HG02870 (cell line): ENCODE measurements around the gene CRYM.
"Not testable (repeated sequence)": the region's sequence is repeated elsewhere in the genome, so short reads cannot be mapped to it uniquely, and the experiment has no call there.

ENCODE experiments used
- ATAC-seq: cut with Tn5 transposase; IDR thresholded peaks from one replicate; pipeline ENCODE4 v1.9.1; 2021; ENCODE audit warnings: mild to moderate bottlenecking, moderate library complexity; ENCODE audit not compliant: unreplicated experiment

CRYM gene

DNA sequence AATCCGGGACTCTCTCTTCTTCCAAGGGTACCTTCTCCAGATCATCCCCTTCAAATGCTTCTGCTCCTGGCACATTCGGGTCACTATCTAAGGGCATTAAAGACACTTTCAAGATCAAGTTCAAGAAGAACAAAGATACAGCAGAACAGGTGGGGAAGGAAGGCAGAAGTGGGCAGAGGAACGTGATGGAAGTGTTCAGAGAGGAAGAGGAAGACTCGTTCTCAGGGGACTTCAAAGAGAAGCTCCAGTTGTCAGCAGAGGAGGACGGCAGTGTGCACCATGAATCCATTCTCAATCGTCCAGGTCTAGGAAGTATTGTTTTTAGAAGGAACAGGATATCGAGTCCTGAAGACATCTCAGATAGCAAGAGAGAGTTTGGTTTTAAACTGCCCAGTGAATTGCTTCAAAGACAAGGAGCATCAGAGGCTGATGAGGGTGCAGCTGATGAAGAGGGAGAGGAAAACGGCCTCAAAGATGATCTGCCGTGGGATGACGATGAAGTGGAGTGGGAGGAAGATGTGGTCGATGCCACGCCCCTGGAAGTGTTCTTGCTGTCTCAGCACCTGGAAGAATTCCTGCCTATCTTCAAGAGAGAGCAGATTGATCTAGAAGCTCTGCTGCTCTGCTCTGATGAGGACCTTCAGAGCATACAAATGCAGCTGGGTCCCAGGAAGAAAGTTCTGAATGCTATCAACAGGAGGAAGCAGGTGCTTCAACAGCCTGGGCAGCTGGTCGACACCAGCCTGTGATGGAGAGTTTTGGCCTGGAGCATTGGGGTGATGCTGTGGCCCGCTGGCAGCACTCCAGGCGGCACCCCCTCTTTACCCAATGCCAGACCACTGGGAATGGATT lies 27.8 kb downstream of the CRYM start:
- no peak for ATAC-seq

DNA sequence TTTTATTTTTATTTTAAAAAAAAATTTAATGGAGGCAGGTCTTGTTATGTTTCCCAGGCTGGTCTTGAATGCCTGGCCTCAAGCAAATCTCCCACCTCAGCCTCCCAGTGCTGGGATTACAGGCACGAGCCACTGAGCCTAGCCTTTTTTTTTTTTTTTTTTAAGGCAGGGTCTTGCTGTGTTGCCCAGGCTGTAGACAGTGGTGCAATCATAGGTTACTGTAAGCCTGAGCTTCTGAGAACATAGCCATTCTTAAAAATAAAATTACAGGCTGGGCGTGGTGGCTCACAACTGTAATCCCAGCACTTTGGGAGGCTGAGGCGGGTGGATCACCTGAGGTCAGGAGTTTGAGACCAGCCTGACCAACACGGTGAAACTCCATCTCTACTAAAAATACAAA lies 29.9 kb downstream of the CRYM start:
- ATAC-seq, result not testable (repeated sequence)

DNA sequence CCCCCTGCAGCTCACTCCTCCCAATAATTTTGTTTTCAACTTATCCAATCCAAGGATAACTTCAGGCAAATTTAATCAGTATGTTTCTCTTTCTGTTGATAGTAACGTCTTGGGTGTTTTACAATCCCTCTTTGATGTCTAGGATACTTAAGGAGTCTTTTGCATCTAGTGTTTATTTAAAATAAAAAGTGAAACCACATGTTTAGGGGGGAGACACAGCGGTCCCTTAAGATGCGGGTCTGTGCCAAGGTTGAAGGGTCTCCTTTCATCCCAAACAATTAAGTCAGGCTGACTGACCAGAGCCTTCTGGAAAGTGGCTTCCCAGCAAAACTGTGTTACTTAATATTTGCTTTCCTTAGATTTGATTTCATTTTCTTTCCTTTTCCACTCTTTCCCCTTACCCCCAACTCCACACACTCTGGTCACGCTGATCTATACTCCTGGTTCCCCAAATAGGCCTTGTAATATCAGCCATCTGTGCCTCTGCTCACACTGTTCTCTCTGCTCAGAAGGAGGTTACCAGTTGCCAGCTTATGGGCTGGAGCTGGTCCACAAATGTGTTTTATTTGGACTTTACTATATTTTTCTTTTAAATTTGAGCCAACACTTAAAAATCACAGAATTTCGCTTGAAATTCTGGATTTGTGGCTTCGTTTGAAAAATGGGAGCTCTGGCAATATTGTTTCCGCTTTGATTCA lies 33.4 kb downstream of the CRYM start:
- ATAC-seq, result no peak

DNA sequence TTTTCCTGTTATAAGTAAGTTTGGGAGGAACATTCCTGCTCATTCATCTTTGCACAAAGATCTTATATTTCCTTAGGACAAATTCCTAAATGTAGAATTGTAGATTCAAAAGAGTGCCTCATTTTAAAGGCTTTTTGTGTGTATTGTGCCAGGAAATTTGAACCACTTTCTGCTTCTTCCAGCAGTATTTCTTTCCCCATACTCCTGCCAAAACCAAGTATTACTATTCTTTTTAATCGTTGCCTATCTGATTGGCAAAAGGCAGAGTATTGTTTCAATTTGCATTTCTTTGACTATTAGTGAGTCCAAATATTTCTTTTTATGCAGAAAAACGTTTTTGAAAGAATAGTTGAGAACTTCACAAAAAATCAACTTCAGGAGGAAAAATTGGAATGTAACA lies 35.3 kb downstream of the CRYM start:
- ATAC-seq, result no peak

DNA sequence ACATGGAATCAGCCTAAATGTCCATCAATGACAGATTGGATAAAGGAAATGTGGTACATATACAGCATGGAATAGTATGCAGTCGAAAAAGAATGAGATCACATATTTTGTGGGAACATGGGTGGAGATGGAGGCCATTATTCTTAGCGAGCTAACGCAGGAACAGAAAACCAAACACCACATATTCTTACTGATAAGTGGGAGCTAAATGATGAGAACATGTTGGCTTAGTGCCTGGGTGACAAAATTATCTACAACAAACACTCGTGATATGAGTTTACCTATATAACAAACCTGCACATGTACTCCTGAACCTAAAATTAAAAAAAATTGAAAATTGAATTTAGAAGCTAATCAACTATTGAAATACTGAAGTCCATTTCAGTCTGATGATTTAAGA lies 38.4 kb downstream of the CRYM start:
- no peak for ATAC-seq

DNA sequence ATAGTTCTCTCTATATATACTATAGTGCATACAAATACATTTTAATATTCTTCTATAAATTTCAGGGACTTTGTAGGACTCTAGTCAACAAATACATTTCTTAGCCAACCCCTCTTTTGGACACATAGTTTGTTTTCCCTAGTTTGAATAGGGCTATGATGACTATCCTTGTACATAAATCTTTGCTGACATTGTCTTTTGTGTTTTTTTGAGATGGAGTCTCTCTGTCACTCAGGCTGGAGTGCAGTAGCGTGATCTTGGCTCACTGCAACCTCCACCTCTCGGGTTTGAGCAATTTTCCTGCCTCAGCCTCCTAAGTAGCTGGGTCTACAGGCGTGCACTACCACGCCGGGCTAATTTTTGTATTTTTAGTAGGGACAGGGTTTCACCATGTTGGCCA lies 41.3 kb downstream of the CRYM start:
- no peak for ATAC-seq

DNA sequence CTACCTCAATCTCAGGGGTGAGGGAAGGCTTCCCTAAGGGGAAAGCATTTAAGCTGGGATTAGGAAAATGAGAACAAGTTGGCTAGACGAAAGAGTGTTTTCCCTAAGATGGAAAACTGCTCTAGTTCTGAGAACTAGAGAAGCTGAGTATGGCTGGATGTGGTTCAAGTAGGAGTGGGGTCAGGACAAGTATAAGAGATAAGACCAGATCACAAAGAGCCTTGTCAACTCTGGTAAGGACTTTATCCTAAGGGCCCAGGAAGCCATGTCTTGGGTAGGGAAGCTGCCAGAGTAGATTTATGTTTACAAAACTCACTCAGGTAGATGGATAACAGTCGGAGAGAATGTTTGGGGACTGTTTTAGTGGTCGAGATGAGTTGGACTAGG lies 42.9 kb downstream of the CRYM start:
- no peak for ATAC-seq

DNA sequence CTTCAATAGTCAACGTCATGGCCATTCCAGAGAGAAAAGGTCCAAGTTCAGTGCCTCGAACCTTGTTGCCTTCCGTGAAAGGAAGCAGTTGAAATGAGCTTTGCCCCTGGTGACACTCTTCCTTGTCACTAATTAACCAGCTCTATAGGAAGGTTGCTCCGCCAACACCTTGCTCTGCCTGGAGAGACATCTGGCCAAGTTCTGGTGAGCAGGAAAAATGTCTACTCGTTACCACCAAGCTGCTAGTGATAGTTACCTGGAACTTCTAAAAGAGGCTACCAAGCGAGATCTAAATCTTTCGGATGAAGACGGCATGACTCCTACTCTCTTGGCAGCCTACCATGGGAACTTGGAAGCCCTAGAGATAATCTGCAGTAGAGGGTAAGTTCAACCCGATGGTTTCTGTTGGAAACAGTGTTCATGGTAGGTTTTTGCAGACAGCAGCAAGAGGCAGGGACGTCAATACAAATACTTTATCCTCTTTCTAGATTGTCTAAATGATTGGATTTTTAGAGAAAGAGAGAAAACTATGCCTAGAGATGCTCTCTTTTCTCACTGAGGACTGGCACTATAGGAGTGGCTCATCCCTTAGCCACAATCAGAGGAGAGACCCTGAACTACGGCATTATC lies 44.5 kb downstream of the CRYM start, which contains the start of gene ANKS4B:
ANKS4B (plus strand) TSS at position 179 of the 630 bp plus-strand sequence; CDS start at position 218, 39 bp downstream.
- ATAC-seq, result no peak

DNA sequence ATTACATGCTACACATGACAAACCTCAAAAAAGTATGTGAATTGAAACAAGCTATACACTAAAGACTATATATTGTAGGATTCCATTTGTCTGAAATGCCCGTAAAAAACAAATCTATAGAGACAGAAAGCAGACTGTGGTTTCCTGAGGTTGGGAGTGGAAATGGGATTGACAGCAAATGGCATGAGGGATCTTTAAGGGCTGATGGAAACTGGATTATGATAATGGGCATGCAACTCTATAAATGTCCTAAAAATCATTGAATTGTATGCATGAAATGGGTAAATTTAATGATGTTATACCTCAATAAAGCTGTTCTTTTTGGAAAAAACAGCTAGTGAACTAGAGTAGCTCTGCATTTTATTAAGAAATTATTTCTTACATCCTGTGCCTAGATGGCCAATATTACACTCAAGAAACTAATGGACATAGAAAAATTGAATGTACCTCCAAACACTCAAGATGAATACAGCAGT lies 45.0 kb downstream of the CRYM start:
- ATAC-seq, result no peak

DNA sequence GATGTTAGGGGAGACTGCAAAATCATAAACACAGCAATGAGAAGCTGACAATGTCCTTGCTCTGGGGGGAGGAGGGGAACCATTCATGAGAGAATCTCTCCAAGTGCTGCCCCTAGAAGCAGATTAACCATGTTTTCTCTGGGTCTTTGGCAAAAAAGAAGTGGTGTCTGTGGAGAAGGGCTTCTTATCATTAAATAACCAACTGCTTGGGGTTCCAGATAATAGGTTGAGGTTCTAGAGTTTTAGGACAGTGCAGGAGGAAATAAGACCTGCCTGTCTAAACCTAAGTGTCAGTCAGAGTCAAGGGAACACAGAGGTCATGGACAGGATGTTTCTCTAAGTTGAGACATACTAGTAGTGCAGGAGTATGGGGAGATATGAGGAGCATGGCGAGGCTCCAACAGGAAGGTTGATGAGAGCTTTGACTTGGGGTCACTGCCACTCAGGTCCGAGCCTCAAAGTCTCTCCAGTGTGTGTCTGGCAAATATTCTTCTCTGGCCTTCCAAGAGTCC lies 49.7 kb downstream of the CRYM start:
- ATAC-seq, result no peak

DNA sequence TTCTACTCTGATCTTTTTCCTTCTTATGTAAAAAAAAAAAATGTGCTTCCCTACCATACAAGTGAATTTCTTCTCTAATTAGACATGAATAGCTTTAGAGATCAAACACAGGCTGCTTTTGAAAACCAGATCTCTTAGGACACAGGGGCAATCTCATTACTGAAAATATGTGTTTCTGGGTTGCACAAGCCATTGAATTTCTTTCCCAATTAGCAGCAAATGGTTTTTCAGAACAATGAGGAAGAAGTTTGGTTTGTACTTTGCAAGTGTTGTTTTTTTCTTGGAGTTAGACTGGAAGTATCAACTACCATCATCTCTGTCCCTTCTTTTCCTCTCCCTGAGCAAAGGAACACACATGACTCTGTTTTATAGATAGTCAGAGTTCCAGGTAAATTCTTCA lies 50.2 kb downstream of the CRYM start:
- ATAC-seq, result no peak

DNA sequence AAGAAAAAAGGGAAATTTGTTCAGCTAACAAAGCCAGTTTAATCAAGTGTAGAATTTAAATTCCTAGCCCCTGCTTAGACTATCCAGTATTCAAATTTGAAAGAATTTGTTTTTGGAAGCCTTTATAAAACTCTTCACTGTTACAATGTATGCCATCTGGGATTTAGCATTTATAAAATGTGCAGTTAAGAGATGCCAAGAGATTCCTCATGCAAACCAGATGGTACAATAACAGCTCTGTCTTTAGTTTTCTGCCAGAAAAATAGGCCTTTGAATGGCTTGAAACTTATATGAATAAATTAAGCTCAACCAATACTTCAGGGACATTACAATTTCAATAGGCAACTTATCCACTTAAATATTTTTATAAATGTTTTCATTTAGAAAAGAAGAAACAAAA lies 51.3 kb downstream of the CRYM start:
- ATAC-seq, result no peak

DNA sequence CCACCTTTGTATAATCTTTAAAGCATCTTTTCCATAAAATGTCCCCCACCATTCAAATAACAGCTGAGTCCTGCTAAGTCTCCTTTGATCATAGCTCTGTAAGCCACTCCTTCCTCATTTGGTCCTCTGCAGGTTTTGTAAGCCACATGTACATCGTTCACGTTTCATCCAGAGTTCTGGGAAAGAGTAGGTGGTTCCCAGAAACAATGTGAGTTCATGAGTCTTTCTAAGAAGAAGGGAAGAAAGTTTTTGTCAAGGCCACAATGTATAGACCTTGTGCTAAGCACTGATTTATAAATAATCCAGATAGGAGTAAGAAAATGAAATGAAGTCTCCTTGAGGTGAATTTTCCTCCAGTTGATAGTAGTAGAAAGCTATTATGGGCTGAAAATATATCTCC lies 53.3 kb downstream of the CRYM start:
- no peak for ATAC-seq

DNA sequence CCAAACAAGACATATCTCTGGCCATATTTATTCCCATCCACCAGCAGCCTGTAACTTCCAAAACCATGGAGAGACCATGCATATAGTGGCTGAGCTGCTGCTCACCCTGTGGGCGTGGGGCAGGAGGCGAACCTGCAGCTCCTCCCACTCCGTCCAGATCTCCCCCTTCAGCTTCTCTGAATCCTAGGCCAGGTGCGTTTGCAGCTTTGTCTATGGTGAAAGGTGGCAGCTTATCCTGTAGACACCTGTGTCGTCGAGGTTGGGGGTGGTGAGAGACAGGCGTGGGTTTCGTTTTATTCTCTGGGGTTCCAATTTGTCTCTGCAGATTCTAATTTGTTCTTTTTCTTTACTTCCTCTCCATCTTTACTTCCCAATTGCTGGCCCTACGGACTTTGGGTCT lies 54.3 kb downstream of the CRYM start:
- ATAC-seq, result no peak

DNA sequence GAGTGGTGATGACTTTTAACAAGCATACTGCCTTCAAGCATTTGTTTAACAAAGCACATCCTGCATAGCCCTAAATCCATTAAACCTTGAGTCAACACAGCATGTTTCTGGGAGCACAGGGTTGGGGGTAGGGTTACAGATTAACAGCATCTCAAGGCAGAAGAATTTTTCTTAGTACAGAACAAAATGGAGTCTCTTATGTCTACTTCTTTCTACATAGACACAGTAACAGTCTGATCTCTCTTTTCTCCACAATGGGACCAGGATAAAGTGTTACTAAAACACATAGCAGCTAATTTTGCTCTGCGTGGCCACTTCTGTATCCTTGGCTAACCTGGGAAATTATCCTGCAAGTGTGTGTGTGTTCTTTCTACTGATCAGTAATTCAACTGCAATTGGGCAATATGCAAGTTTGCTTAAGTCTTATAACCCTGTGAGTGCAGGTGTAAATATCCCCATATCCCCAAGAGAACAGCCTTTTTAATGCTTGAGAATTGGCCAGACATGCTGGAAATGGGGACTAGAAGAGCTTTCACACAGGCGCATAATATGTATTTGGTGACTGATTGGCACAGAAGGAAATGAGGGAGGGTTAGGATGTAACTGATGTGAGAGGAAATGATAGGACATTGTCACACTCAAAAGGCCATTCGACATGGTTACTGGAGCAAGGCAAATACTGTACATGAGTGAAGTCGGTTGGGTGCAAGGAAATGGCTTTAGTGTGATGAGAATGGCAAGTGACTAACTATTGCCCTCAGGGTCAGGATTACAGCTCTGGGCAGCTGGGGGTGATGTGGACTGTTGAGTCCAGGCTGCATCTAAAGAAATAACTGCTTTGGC lies 55.4 kb downstream of the CRYM start:
- ATAC-seq, result no peak

DNA sequence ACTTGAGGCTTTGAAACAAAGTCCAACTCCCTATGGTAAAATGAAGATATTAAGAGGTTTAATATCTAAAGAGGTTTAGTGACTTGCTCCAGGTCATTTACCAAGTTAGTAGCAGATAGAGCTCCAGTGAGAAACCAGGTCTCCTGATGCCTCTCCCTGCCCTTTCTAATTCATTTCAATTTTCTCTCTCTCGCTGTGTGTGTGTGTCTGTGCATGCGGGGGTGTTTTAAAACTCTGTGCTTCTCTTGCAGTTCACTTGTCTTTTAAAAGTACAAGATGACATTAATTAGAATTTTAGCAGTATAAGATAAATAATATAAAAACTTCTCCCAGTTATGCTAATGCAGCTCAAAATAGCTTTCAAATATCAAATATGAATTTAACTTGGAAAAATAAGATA lies 58.5 kb downstream of the CRYM start:
- no peak for ATAC-seq

DNA sequence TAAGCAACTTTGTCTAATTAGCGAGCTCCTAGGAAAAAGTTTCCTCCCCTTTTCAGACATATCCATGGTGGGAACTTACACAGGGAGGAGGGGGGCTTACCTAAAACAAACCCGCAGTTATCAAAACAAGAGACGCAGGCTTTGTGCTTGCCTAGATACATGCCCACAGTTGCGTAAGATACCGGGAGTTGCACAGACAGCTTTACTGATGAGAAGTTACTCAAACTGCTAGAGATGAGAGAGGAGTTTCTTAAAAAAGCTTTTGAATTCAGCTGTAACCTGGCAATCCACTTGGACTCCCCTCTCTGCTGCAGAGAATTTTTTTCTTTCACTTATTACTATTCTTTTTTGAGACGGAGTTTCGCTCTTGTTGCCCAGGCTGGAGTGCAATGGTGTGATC lies 59.9 kb downstream of the CRYM start:
- ATAC-seq, result no peak

DNA sequence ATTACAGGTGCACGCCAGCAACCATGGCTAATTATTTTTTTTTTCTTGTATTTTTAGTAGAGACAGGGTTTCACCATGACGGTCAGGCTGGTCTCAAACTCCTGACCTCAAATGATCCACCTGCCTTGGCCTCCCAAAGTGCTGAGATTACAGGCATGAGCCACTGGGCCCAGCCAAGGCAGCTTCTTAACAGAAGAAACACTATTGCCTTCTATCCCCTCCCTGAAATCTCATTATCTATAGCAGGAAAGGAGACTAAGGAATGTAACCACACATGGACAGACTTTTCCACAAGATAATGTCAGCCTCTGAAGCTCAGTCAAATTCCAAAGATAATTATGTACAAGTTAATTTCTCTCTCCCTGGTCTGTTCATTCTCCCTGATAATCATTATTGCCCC lies 61.0 kb downstream of the CRYM start:
- no peak for ATAC-seq

DNA sequence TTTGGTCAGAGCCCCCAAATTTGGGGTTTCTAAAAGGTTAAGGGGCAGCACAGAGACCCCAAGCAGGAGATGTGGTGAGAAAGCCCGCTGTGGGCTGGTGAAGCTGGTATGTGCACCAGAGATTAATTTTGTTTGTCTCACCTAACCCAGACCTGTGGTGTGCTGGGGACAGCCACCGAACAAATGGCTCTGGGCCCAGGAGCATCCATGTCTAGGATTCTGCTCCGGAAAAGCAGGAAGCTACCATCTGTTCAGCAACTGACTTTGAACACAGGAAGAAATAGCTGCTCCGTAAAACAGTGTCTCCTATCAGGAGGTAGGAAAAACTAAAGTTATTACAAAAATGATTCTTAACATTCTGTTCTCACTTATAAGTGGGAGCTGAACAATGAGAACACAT lies 64.0 kb downstream of the CRYM start:
- no peak for ATAC-seq

DNA sequence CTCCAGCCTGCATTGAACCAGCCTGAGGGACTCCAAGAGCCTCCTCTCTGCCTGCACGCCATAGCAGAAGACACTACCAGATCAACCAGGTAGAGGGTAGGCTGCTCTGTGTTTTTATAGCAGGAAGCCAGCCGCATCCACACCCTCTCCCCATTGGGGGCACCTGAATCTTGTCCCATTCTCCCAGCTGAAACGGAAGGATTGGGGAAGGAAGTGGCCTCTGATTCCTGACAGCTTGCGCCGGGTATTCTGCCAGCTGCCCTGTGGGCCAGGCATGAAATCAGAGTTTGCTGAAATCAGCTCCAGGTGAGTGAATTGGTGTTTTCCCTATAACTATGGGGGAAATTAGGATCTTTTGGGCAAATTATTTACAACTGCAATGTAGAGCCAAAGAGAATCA lies 66.6 kb downstream of the CRYM start, which contains the start of gene ZP2:
ZP2 (minus strand) TSS at position 89 of the 400 bp plus-strand sequence; CDS start at position 62, 27 bp downstream.
- no peak for ATAC-seq
